Measurements from ENCODE around the gene ZNF2. TPM values are rescaled to one million over a fixed set of nuclear protein-coding genes. Genes with fewer than 3 reads are reported as not detected.

Gene ZNF2
- total RNA-seq, 2 experiments from 2014 or later = 0.53 TPM; not detected in 1

DNA sequence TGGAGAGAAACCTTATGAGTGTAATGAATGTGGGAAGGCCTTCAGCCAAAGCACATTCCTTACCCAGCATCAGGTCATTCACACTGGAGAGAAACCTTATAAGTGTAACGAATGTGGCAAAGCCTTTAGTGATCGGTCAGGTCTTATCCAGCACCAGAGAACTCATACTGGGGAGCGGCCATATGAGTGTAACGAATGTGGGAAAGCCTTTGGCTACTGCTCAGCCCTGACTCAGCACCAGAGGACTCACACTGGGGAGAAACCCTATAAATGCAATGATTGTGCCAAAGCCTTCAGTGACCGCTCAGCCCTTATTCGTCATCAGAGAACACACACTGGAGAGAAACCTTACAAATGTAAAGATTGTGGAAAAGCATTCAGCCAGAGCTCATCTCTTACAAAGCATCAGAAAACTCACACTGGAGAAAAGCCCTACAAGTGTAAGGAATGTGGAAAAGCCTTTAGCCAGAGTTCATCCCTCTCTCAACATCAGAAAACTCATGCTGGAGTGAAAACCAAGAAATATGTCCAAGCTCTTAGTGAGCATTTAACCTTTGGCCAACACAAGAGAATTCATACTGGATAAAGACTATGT is 49.5 kb downstream of the ZNF2 start:
- H3K27ac Mint-ChIP-seq = no peak overlapping the region
- POLR2A ChIA-PET = no interaction called here
- TF ChIP-seq, protein P1, sequence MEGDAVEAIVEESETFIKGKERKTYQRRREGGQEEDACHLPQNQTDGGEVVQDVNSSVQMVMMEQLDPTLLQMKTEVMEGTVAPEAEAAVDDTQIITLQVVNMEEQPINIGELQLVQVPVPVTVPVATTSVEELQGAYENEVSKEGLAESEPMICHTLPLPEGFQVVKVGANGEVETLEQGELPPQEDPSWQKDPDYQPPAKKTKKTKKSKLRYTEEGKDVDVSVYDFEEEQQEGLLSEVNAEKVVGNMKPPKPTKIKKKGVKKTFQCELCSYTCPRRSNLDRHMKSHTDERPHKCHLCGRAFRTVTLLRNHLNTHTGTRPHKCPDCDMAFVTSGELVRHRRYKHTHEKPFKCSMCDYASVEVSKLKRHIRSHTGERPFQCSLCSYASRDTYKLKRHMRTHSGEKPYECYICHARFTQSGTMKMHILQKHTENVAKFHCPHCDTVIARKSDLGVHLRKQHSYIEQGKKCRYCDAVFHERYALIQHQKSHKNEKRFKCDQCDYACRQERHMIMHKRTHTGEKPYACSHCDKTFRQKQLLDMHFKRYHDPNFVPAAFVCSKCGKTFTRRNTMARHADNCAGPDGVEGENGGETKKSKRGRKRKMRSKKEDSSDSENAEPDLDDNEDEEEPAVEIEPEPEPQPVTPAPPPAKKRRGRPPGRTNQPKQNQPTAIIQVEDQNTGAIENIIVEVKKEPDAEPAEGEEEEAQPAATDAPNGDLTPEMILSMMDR (IDR thresholded peaks at IDR 0.05) = no peak
- intact Hi-C loops (cut with DNase I, micrococcal nuclease) = no loop called here
- Histone ChIP-seq H3K4me3 (ENCODE audit: low read length) (no peak overlapping the region), H3K4me1 (ENCODE audit: insufficient read depth, low read length) (no peaks in the 10 kb centered on the region), H3K27ac (ENCODE audit: low read depth in 1 of 2, low read length in 2 of 2) (no peak overlapping the region), H3K27me3 (ENCODE audit: control insufficient read depth in 1 of 2, insufficient read depth in 2 of 2, low read length in 2 of 2) (no peaks in the 10 kb centered on the region), H3K36me3 (ENCODE audit: insufficient read depth, low read length) (peaks cover 53% of the 10 kb centered on the region), H3K9me3 (ENCODE audit: control insufficient read depth in 1 of 2, insufficient read depth in 1 of 2, low read length in 2 of 2) (peaks cover 22 to 96% of the 10 kb centered on the region in 2 experiments)
- DNase-seq = no peak
- peaks cover 28% of the 10 kb centered on the region for H3K9me3 Mint-ChIP-seq
- ATAC-seq (ENCODE audit: poor library complexity) = no peak
- H3K27me3 Mint-ChIP-seq = no peaks in the 10 kb centered on the region
- no peaks in the 10 kb centered on the region for H3K4me1 Mint-ChIP-seq (ENCODE audit: low read depth)
- no peak overlapping the region for H3K4me3 Mint-ChIP-seq
- CTCF ChIA-PET = no interaction called here
- peaks cover 100% of the 10 kb centered on the region for H3K36me3 Mint-ChIP-seq (ENCODE audit: low read depth)

- ATAC-seq (ENCODE audit: poor library complexity) = no peak
- Histone ChIP-seq H3K36me3 (ENCODE audit: insufficient read depth, low read length) (peaks cover under 1% of the 10 kb centered on the region), H3K4me3 (ENCODE audit: low read length) (no peak overlapping the region), H3K27me3 (ENCODE audit: control insufficient read depth in 1 of 2, insufficient read depth in 2 of 2, low read length in 2 of 2) (no peaks in the 10 kb centered on the region), H3K9me3 (ENCODE audit: control insufficient read depth in 1 of 2, insufficient read depth in 1 of 2, low read length in 2 of 2) (peaks cover 24 to 96% of the 10 kb centered on the region in 2 experiments), H3K27ac (ENCODE audit: low read depth in 1 of 2, low read length in 2 of 2) (no peak overlapping the region), H3K4me1 (ENCODE audit: insufficient read depth, low read length) (no peaks in the 10 kb centered on the region)
- Mint-ChIP-seq H3K4me1 (ENCODE audit: low read depth) (no peaks in the 10 kb centered on the region), H3K36me3 (ENCODE audit: low read depth) (peaks cover 97% of the 10 kb centered on the region), H3K27ac (no peak overlapping the region), H3K27me3 (no peaks in the 10 kb centered on the region), H3K4me3 (no peak overlapping the region), H3K9me3 (peaks cover 26% of the 10 kb centered on the region)
- TF ChIP-seq, protein P1 (IDR thresholded peaks at IDR 0.05) = no peak
- no peak for DNase-seq
- intact Hi-C loops (cut with DNase I, micrococcal nuclease) = no loop called here
- CTCF ChIA-PET = no interaction called here
- POLR2A ChIA-PET = no interaction called here
Measured at GRCh38 chr2:95220449-95220848, 54.8 kb downstream of the ZNF2 start.

- ChIA-PET POLR2A (no interaction called here), CTCF (no interaction called here)
- no peaks in the 10 kb centered on the region for H3K4me1 ChIP-seq (ENCODE audit: insufficient read depth, low read length)
- H3K27ac ChIP-seq (ENCODE audit: low read depth in 1 of 2, low read length in 2 of 2) = no peak overlapping the region
- peaks cover 76% of the 10 kb centered on the region for H3K36me3 Mint-ChIP-seq (ENCODE audit: low read depth)
- no peaks in the 10 kb centered on the region for H3K27me3 Mint-ChIP-seq
- DNase-seq (no peak), ATAC-seq (ENCODE audit: poor library complexity) (no peak)
- peaks cover 28 to 70% of the 10 kb centered on the region in 2 experiments for H3K9me3 ChIP-seq (ENCODE audit: control insufficient read depth in 1 of 2, insufficient read depth in 1 of 2, low read length in 2 of 2)
- TF ChIP-seq, protein P1 (IDR thresholded peaks at IDR 0.05) = no peak
- no peaks in the 10 kb centered on the region for H3K4me1 Mint-ChIP-seq (ENCODE audit: low read depth)
- no peaks in the 10 kb centered on the region for H3K27me3 ChIP-seq (ENCODE audit: control insufficient read depth in 1 of 2, insufficient read depth in 2 of 2, low read length in 2 of 2)
- no peak overlapping the region for H3K27ac Mint-ChIP-seq
- H3K36me3 ChIP-seq (ENCODE audit: insufficient read depth, low read length) = no peaks in the 10 kb centered on the region
- intact Hi-C loops (cut with DNase I, micrococcal nuclease) = no loop called here
- H3K4me3 Mint-ChIP-seq = no peak overlapping the region
- peaks cover 21% of the 10 kb centered on the region for H3K9me3 Mint-ChIP-seq
- H3K4me3 ChIP-seq (ENCODE audit: low read length) = no peak overlapping the region
Measured at GRCh38 chr2:95225658-95226057, 60.0 kb downstream of the ZNF2 start.
